ELF-1 (cell line): ENCODE measurements around the gene ABHD8.

ENCODE experiments used
- DNase-seq: peaks from one replicate; pipeline ENCODE4 v3.0.0-alpha.2; 2016; ENCODE audit warnings: low read depth, low spot score

ABHD8 gene, protein sequence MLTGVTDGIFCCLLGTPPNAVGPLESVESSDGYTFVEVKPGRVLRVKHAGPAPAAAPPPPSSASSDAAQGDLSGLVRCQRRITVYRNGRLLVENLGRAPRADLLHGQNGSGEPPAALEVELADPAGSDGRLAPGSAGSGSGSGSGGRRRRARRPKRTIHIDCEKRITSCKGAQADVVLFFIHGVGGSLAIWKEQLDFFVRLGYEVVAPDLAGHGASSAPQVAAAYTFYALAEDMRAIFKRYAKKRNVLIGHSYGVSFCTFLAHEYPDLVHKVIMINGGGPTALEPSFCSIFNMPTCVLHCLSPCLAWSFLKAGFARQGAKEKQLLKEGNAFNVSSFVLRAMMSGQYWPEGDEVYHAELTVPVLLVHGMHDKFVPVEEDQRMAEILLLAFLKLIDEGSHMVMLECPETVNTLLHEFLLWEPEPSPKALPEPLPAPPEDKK

DNA sequence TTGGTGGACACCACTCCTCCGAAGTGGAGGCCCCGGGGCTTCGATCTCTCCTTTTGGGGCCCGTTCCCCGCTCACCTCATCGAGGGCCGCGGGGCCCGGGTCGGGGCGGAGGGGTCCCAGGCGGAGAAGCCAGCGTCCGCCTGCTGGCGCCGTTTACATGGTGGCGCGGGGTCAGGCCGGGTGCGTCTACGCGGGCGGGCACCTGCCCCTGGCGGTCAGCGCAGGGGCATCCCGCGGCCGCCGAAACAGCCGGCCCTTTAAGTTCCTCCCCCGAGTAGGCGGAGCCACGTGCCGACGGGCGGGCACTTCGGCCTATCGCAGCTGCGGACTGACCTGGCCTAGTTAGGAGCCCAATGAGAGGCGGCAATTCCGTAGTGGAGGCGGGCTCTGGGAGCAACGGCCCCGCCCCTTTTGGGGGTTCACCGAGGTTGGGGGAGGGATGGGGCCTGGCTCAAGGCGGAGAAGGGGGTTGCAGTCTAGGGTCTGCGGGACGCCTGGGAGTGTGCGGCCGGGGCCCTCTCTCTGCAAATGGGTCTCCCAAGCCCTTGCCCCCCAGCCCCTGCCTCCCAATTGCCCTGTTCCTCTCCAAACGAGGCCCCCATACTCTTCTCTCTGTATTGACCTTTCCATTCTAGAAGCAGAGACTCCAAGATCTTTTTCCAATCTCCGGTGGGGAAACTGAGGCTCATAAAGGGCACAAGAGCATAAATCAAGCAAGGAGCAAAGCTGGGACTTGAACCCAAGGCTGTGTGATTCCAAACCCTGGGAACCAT is at the start of gene ABHD8:
Gene ABHD8 (minus strand): TSS at position 259 of the 773 bp plus-strand sequence. CDS start 1,809 bp downstream, outside the sequence.
- peak; percentile 98 for DNase-seq

DNA sequence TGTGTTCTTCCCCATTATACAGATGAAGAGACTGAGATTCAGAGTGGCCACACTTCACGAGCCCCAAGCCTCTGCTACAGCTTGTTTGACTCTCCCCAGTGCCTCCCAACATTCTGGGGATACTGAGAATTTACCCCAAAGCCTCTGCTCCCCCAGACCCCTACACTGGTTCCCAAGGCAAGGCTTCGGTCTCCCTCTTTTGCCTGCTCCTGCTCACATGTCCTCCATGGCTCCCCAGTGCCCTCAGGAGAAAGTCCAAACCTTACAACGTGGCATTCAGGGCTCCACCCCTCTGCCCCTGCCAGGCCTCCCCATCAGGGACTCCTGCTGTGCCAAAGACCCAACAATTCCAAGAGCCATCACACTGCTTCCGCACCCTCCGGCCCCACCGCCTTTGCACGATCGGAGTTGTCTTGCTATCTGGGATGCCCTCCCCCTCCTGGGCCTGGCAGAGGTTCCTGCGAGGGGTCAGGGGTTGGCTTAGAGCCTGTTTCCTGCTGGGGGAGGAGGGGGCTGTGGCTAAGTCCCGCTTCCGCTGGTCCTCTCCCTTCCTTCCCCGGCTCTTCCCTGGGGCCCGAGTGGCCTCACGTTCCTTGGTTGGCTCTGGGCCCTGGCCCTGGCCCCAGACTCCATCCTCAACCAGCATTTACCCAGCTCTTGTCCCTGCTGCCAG is 49.5 kb upstream of the ABHD8 start:
- no peak for DNase-seq

DNA sequence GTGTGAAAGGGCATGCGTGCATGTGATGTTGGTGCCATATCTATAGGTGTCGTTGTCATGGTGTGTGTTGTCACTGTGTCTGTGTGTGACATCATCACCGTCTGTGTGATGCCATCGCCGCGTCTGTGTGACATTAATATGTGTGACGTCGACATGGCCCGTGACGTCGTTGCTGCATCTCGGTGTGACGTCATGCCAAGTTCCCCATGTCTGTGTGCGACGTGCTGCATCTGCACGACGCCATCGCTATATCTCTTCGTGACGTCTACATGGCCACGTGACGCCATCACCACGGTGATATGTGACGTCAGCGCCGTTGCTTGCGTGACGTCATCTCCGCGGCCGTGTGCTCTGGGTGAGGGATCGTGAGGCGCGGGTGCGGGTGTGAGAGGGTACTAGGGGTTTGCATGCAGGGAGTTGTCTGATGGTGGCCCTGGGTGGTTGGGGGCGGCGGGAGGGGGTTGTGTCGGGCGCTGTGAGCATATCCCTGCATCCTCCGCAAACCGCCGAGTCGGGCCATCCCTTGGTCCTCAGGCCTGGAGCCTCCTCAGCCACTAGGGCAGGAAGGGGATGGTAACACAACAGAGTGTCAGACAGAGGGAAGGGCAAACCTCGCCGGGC is 48.7 kb upstream of the ABHD8 start:
- no peak for DNase-seq

DNA sequence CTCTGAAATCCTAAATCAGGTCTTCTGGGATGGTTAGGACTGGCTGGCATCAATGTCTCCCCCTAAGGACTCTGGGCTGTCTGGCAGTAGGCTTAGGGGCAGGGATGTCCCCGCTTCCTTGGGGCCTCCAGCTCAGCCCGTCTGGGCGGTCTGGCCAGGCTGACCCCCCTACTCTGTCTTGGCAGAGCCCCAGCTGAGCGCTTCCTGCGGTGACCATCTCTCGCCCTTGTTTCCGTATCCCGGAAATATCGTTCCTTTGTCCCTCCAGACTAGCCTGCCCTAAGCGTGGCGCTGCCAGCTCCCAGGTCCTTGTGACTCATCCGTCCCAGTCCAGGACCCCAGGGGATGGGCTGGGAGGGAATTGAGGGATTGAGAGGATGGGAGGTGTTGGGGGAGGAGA is 45.5 kb upstream of the ABHD8 start:
- DNase-seq: peak; percentile 83

DNA sequence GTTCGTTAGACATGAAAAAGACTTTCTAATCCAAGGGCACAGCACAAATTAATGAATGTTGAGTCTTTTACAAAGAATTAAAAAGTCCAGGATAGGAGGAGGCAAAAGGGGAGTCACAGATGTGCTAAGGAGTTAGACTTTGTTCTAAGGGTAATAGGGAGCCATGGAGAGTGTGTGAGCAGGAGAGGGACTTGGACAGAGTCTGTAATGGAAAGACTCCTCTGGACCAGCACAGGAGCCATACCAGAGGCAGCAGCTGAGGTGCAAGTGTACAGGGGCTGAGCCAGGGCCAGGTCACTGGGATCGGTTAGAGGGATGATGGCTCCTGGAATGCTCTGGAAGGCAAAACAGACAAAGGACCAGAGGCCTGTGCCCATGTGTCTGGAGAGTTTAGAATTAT is 44.7 kb upstream of the ABHD8 start:
- DNase-seq: no peak

DNA sequence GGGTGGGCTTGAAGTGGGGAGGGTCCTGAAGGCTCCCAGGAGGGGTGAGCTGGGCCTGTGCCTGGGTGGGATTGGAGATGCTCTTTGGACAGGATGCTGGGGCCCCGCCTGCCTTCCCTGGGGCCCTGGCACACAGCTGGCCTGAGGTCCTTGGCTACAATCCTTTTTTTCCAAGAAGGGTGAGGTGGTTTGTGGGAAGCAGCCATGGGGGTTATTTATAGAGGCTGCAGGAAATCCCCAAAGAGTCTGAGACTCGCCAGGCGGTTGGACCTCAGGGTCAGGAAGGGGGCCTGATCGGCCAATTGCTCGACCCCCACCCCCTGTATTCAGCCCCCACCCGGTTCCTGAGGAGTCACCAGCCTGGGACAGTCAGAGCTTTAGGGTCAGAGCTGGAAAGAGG is 44.1 kb upstream of the ABHD8 start:
- DNase-seq: no peak

DNA sequence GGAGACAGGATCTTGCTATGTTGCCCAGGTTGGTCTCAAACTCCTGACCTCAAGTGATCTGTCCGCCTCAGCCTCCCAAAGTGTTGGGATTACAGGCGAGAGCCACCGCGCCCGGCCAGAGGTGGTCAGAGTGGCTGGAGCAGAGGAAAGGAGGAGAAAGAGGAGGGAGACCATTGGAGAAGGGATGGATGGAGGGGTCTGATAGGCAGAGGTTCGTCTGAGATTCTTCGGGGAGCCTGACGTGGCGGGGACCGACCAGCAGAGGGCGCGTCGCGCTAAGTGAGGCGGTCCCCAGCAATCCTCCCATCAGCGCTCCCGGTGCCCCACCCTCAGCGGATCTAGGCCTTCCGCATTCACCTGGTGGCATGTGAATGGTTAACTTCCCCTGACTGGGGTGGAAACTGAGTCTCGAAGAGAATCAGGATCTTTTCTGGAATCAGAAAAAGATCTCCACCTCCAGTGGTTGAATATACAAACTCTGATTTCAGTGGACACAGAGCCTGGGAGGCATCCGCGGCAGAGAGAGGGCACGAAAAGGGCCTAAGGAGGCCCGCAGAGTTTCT is 43.0 kb upstream of the ABHD8 start:
- peak; percentile 92 for DNase-seq

DNA sequence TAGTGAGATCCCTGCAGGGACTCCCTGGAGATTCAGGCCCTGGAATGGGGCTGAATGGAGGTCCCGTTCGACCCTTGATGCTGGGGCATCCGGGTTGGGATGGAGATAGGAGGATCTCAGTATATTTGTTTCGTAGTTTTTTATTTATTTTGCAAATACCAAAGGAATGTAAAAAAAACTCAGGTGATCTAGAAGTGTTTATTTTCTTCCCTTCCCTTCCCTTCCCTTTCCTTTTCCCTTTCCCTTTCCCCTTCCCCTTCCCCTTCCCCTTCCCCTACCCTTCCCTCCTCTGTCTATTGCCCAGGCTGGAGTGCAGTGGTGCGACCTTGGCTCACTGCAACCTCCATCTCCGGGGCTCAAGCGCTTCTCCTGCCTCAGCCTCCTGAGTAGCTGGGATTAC is 38.6 kb upstream of the ABHD8 start:
- DNase-seq: no peak

DNA sequence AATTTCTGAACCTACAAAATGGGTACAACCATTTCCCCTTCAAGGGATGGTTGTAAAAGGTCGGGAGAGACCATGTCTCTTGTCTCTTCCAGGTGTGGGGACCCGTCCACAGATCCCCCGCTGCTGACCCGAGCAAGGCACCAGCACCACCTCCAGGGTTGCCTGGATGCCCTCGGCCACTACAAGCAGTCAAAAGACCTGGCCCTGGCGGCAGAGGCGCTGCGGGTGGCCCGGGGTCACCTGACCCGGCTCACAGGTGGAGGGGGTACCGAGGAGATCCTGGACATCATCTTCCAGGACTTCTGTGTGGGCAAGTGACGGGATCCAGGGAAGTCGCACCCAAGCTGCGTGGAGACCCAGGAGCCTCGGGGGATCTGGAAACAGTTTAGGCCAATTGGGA is 38.2 kb upstream of the ABHD8 start:
- DNase-seq: no peak

DNA sequence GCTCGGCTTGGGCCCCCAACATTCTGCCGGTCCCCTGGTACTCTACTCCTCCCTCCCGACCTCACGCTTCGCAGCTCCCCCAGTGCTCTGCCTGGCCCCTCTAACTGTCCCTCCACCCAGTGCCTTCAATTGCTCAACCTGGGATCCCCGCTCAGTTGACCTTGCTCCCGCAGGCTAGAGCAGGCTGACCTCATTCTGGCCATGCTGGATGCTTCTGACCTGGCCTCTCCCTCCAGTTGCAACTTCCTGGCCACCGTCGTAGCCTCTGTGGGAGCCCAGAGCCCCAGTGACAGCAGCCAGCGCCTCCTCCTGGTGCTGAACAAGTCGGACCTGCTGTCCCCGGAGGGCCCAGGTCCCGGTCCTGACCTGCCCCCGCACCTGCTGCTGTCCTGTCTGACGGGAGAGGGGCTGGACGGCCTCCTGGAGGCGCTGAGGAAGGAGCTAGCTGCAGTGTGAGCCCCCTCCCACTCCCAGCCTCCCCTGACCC is 37.7 kb upstream of the ABHD8 start:
- peak; percentile 44 for DNase-seq

DNA sequence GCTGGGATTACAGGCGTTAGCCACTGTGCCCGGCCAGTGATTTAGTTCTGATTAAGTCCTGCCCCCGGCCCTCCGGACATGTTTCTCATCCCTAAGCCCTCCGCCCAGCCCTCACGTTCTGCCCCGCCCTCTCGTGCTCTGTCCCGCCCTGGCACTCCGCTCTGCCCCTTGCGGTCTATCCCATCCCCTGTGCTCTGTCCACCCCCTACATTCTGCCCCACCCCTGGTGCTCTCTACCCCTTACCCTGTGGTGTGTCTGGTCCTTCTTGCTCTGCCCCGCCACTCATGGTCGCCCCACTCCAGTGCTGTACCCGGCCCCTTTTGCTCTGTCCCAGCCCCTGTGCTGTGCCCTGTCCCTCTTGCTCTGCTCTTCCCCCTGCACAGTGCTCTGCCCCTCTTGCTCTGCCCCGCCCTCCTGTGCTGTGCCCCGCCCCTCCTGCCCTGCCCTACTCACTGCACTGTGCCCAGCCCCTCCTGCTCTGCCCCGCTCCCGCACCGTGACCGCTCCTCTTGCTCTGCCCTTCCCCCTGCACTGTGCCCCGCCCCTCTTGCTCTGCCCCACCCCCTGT is 37.2 kb upstream of the ABHD8 start:
- peak; percentile 88 for DNase-seq

DNA sequence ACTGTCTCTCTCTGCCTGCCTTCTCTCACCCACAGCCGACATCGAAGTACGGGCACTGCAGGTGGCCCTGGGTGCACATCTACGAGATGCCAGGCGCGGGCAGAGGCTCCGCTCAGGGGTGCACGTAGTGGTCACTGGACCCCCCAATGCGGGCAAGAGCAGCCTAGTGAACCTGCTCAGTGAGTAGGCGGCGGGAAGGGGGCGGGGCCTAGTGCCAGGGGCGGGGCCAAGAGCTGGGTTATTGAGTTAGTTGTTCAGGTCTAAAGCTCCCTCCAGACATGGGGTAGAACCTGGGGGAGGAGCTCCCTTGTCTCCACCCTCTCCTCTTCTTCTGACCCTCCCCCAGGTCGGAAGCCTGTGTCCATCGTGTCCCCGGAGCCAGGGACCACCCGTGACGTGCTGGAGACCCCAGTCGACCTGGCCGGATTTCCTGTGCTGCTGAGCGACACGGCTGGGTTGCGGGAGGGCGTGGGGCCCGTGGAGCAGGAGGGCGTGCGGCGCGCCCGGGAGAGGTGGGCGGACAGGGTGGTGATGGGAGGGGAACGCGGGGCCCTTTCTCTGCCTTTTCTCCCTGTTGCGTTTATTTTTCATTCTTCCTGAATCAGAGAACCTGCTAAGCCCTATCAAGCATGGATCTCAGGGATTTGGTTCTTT is 36.0 kb upstream of the ABHD8 start:
- DNase-seq: peak; percentile 69

DNA sequence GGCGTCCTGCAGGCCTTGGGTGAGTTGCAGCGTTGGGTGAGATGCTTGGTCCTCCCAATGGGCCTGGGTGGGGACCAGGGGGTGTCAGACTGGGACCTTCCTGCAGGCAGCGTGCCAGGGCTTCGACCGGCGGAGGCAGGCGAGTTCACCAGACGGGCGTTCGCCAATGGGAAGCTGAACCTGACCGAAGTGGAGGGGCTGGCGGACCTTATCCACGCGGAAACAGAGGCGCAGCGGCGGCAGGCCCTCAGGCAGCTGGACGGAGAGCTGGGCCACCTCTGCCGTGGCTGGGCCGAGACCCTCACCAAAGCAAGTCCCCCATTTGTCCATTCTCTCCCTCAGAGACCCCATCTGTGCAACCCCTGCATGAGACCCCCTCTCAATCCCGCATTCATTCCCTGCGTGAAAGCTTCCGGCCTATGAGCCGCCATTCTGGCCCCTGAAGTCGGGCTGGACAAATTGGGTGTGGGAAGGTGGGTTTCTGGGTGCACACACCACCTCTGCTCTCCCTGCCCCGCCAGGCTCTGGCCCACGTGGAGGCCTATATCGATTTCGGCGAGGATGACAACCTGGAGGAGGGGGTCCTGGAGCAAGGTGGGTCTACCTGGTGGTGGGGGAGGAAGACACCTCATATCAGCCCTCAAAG is 35.3 kb upstream of the ABHD8 start:
- DNase-seq: no peak

DNA sequence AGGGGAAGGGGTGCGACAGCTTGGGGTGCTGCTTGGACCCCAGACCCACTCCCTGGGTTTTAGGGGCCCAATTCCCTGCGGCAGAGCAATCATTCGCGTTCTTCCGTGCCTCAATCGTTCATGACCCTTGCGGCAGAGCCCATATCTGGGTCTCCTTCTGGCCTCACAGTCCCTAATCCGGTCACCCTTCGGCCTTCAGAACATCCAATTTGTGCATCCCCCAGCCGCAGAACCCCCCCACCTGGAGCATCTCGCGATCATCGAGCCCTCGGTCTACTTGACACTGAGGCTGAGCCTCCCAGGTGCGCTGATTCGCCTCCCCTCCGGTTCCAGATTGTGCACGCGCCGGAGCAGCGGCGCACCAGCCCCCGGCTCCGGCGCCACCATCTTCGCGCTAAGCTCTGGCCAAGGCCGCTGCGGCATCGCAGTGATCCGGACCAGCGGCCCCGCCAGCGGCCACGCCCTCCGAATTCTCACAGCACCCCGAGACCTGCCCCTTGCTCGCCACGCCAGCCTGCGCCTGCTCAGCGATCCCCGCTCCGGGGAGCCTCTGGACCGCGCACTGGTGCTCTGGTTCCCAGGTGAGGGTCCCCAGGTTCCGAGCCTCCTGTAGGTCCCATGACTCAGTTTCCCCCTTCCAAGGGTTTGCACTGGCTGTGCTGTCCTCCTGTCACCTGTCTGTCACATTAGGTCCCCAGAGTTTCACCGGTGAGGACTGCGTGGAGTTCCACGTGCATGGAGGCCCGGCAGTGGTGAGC is 34.6 kb upstream of the ABHD8 start:
- DNase-seq: no peak

DNA sequence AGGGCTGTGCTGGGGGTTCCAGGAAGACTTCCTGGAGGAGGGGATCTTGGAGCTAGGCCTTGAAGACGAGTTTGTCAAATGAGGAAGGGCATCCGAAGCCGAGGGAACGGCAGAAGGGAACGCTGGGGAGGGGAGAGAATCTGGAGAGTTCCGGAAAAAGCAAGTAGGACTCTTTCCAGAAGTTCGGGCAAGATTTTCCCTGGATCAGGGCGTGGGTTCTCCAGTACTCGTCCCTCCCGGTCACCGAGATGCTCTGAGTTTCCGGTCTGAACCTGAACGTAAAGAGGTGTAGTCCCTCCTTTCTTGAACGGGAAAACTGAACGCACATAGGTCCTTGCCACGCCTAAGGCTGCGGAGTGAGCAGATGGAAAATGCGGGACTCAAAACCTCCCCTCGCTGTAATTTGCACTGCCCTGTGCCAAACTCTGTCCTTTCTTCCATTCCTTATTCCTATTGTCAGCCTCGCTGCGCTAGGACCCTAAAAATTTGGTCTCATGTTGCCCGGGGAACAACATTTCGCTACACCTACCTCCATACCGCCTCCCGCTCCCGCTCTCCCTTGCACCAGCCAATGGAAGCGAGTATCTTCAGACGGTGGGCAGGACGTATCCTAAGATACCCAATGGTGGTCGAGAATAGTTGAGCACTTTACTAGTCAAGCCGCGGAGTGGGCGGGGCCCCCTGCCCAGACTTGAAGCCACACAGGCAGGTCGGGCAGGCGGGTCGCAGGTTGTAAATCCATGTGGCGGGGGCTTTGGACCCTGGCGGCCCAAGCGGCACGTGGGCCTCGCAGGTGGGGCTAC is 33.8 kb upstream of the ABHD8 start, which contains the start of gene GTPBP3:
Gene GTPBP3 (plus strand): TSS at position 682 of the 803 bp plus-strand sequence. CDS start 59 bp downstream, at position 741.
- peak; percentile 99 for DNase-seq

DNA sequence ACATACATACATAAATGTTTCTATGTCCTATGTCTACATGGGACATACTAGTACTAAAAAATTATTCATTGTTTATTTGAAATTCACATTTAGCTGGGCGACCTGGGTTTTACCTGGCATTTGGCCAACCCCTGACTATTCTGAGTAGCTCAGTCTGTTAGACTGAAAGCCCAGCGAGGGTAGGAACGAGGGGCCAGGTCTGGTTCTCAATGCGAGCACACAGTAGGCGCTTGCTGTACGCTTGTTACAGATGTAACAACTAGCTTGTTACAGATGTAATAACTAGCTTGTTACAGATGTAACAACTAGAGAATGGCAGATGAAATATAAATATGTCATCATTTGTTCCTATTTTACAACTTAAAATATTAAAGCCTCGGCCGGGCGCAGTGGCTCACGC is 32.4 kb upstream of the ABHD8 start:
- DNase-seq: no peak

DNA sequence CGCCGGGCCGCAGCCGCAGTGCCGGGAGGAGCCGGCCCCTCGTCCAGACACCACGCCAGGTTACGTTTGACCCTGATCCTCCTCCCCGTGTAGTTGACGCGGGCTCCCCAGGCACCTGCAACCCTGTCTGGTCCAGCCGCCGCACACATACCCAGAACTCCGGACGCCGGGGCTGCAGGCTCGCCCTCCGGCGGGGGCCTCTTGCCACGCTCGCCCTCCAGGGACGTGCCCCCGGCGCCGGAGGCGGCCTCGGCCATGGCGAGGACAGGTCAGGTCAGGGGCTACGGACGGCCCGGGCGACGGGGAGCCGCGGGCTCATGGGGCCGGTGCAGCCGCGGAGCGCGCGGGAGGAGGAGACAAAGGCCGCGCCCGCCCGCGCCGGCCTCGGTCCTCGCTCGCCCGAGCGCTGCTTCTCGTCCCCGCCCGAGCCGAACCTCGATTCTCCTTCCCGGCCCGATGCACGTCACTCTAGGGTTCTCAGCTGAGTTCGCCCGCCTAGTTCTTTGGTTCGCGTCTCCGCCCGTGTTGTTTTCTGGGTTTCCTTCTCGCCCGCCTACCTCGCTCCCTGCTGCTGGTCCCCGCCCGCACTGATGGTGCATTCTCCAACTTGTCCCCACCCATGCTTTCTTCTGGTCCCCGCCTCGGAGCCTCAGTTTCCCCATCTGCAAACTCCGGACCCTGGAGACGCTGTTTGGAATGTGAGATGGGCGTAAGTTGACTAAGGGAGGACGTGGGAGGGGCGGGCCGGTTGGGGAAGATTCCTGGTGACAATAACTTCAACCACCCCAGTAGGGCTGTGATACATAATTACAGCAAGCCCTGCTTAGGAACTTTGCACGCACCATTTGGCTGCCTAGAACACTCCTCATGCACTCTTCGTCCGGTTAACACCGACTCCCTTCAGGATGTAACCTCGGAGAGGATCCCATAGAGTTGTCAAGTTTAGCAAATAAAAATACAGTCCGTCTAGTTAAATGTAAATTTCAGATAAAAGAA is 31.5 kb upstream of the ABHD8 start, which contains the start of gene ANO8:
Gene ANO8 (minus strand): TSS at position 442 of the 996 bp plus-strand sequence. CDS start 185 bp downstream, at position 257.
- DNase-seq: peak; percentile 97
